Osteoblast (primary cell): ENCODE data around the gene RHBDD1. TPM values are rescaled to one million over a fixed set of nuclear protein-coding genes. Genes with fewer than 3 reads are reported as not detected.

ENCODE experiments used
- DNase-seq: peaks from one replicate; pipeline ENCODE4 v3.0.0; 2011; ENCODE audit warnings: low spot score, mixed read lengths; ENCODE audit not compliant: insufficient read length; ENCODE audit errors: missing footprints
- H2AFZ ChIP-seq: 2 replicates; pipeline ENCODE4 v1.6.0; 2011; ENCODE audit warnings: mild to moderate bottlenecking, low read length
- H3K27ac ChIP-seq: 2 replicates; pipeline ENCODE4 v1.5.1; 2011; ENCODE audit warnings: mild to moderate bottlenecking, low read depth, low read length, moderate library complexity
- H3K27me3 ChIP-seq: 2 replicates; pipeline ENCODE4 v1.6.0; 2012; ENCODE audit warnings: mild to moderate bottlenecking, control low read depth, inconsistent platforms, low read length, moderate library complexity; ENCODE audit not compliant: insufficient read depth
- H3K36me3 ChIP-seq: 2 replicates; pipeline ENCODE4 v1.5.1; 2011; ENCODE audit warnings: mild to moderate bottlenecking, low read length, control low read depth, moderate library complexity; ENCODE audit not compliant: insufficient read depth
- H3K4me1 ChIP-seq: 2 replicates; pipeline ENCODE4 v1.5.1; 2011; ENCODE audit warnings: mild to moderate bottlenecking, low read length, control low read depth, moderate library complexity; ENCODE audit not compliant: insufficient read depth
- H3K4me2 ChIP-seq: 2 replicates; pipeline ENCODE4 v1.6.0; 2011; ENCODE audit warnings: mild to moderate bottlenecking, low read length; ENCODE audit not compliant: insufficient read depth
- H3K4me3 ChIP-seq: fragments of 200-600 bp; sonication (generic); 3 replicates; pipeline ENCODE4 v1.5.1; 2012; ENCODE audit warnings: mild to moderate bottlenecking, low read length, inconsistent platforms; ENCODE audit not compliant: insufficient read depth
- H3K79me2 ChIP-seq: 2 replicates; pipeline ENCODE4 v1.6.0; 2012; ENCODE audit warnings: mild to moderate bottlenecking, low read length, control low read depth, inconsistent platforms; ENCODE audit not compliant: insufficient read depth
- H3K9me3 ChIP-seq: 2 replicates; pipeline ENCODE4 v1.5.1; 2011; ENCODE audit warnings: low read depth, low read length, control low read depth
- H4K20me1 ChIP-seq: 2 replicates; pipeline ENCODE4 v1.6.0; 2012; ENCODE audit warnings: mild to moderate bottlenecking, low read length, control low read depth; ENCODE audit not compliant: insufficient read depth
- CTCF ChIP-seq: IDR thresholded peaks from 2 replicates; pipeline ENCODE4 v1.5.1; 2011; ENCODE audit warnings: mild to moderate bottlenecking, low read depth, low read length, moderate library complexity; ENCODE audit errors: extremely low read depth
- total RNA-seq: library from RNA; depleted of rRNA; stranded (reverse); fragments of >200 nt; gene quantifications from 2 replicates; pipeline ENCODE4 v1.2.3, GENCODE V29; 2012

Gene RHBDD1
- total RNA-seq, 1 donor, result 25.3 TPM

DNA sequence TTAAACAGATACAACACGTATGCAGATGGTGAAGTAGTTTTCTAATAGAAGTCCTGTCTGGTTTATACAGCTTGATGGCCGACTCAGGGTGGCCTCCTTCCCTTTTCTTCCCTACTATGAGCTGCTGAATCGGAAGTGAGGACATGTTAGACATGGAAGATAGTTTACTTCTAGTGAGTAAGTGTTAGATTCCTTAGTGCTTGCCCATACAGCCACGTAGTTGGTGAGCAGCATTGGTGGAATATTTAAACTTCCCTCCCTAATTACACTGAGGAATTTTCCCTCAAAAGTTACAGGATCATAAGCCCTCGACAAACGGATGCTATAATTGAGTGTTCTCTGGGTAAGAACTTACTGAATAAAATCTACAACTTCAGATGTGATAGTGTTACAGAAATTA is 52.1 kb downstream of the RHBDD1 start:
- TF ChIP-seq CTCF, result no peak
- peak; percentile 50 for DNase-seq
- H3K79me2 ChIP-seq, result no peaks in the 10 kb centered on the region
- no peaks in the 10 kb centered on the region for H4K20me1 ChIP-seq
- H2AFZ ChIP-seq, result no peak overlapping the region
- no peaks in the 10 kb centered on the region for H3K36me3 ChIP-seq
- peak overlapping the region; percentile 60 for H3K27ac ChIP-seq
- no peaks in the 10 kb centered on the region for H3K27me3 ChIP-seq
- peak overlapping the region; percentile 49 for H3K4me2 ChIP-seq
- H3K4me3 ChIP-seq, result no peak overlapping the region
- H3K9me3 ChIP-seq, result no peaks in the 10 kb centered on the region
- peaks cover 39% of the 10 kb centered on the region for H3K4me1 ChIP-seq

DNA sequence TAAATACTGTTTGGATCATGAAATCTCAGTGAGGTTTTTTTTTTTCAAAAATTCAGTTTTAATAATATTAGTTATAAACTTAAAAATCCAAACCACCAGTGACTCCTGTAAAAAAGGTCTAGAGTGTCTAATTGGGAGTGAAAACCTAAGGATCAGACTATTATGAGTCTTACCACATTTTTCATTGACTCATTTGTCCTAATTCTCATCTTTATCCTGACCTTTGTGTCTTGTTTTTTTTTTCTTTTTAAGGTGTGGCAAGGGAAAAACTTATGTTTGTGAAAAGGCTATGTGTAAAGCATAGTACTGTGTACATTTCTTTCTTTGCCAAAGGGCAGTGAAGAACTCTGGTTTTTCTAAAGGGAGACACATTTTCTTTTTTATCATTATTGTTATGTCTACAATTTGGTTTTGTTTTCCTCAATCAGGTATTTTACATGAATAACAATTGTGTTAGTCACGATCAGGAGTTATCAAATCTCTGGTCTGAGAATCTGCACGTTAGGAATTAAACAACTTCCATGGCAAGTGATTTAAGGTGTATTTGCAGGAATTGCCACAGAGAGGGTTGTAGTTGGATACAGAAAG is 52.6 kb downstream of the RHBDD1 start:
- H3K4me1 ChIP-seq, result peaks cover 45% of the 10 kb centered on the region
- H3K27me3 ChIP-seq, result no peaks in the 10 kb centered on the region
- no peaks in the 10 kb centered on the region for H3K36me3 ChIP-seq
- DNase-seq, result no peak
- peak overlapping the region; percentile 49 for H3K4me2 ChIP-seq
- H3K4me3 ChIP-seq, result no peak overlapping the region
- H3K79me2 ChIP-seq, result no peaks in the 10 kb centered on the region
- H2AFZ ChIP-seq, result no peak overlapping the region
- peak overlapping the region; percentile 60 for H3K27ac ChIP-seq
- TF ChIP-seq CTCF, result no peak
- no peaks in the 10 kb centered on the region for H3K9me3 ChIP-seq
- no peaks in the 10 kb centered on the region for H4K20me1 ChIP-seq

- Histone ChIP-seq H3K27ac (no peak overlapping the region), H3K4me3 (no peak overlapping the region), H3K36me3 (no peaks in the 10 kb centered on the region), H2AFZ (no peak overlapping the region), H3K9me3 (no peaks in the 10 kb centered on the region), H3K4me2 (no peak overlapping the region), H3K4me1 (peaks cover 47% of the 10 kb centered on the region), H3K79me2 (no peaks in the 10 kb centered on the region), H4K20me1 (no peaks in the 10 kb centered on the region), H3K27me3 (no peaks in the 10 kb centered on the region)
- no peak for TF ChIP-seq CTCF
- peak; percentile 49 for DNase-seq
These were observed 53.1 kb downstream of the RHBDD1 start for GRCh38 chr2:226888971-226889370.

DNA sequence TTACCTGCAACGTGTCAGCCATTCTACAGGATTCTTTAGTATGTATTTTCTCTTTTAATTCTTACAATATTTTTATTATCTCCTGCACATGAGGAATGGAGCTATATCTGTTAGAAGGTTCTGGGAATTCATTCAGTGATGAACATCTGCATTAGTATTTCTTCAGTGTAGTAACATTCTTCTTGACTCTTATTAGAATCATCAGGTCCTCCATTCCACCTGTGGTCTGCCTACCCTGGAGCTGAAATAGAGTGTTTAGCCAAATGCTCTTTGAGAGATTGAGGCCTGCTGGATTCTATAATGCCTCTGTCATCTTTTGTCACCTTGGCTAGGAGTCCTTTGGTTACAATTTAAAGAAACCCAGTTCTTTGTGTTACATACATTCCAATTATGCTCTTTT is 54.4 kb downstream of the RHBDD1 start:
- Histone ChIP-seq H3K4me2 (no peak overlapping the region), H4K20me1 (no peaks in the 10 kb centered on the region), H3K79me2 (no peaks in the 10 kb centered on the region), H3K27me3 (no peaks in the 10 kb centered on the region), H3K4me3 (no peak overlapping the region), H3K27ac (no peak overlapping the region), H3K36me3 (no peaks in the 10 kb centered on the region), H3K9me3 (no peaks in the 10 kb centered on the region), H3K4me1 (peaks cover 47% of the 10 kb centered on the region), H2AFZ (no peak overlapping the region)
- no peak for TF ChIP-seq CTCF
- no peak for DNase-seq
